Measurements from ENCODE around the gene KLC3.

Gene KLC3

DNA sequence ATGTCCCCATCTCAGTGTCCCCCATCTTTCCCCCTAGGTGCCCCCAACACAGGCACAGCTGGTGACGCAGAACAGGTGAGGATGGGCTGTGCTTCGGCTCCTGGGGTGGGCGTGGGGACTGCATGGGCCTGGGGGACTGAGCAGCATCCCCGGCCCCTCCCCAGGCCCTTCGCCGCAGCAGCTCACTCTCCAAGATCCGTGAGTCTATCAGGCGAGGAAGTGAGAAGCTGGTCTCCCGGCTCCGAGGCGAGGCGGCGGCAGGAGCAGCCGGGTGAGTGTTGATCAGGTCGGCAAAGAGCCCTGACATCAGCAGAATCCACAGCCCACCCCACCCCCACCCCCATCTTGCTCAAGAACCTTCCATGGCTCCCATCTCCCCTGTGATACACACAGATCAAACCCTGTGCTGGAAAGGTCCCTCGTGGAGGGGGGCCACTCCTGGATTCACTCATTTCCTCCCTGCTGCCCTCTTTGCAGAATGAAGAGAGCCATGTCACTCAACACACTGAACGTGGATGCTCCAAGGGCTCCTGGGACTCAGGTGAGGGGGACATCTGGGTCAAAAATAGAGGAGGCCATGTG is 10.0 kb downstream of the KLC3 start:
- no peak for ATAC-seq

DNA sequence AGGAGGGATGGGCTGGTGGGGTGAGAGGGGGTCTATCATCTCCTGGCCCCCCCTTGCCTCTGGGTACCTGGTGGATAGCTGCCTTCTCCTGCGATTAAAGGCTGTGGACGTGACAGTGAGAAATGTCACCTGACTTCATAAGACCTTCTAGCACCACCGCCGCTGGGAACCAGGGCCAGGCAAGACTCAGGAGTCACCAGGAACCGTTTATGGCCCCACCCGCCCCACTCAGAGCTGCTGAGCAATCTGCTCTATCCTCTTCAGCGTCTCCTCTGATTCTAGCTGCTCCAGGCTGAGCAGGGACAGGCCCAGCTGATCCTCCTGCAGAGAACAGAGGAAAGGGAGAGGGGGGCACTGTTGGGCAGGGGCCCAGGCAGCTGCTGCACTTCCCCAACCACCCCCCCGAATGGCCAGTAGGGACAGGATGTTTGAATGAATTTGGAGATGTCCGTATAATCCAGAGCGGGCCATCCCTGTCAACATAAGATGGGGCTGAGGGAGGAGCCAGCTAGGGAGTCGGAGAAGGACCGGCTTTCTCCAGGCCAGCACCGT is 10.9 kb downstream of the KLC3 start:
- no peak for ATAC-seq

More for the DNA sequence above, 10.0 kb downstream of the KLC3 start:
- TF ChIP-seq ZNF8 (CRISPR knock-in tag; IDR thresholded peaks at IDR 0.05) (no peak), ZC3H10 (CRISPR knock-in tag; IDR thresholded peaks at IDR 0.05) (no peak), TOX (CRISPR knock-in tag; IDR thresholded peaks at IDR 0.05; ENCODE audit: borderline replicate concordance) (no peak), RARB (CRISPR knock-in tag; IDR thresholded peaks at IDR 0.05) (no peak), ZNF565 (CRISPR knock-in tag; conservative IDR thresholded peaks at IDR 0.05; ENCODE audit: low read depth) (no peak), ISL1 (CRISPR knock-in tag; IDR thresholded peaks at IDR 0.05) (no peak), ESRRG (CRISPR knock-in tag; IDR thresholded peaks at IDR 0.05) (no peak), OSR1 (CRISPR knock-in tag; IDR thresholded peaks at IDR 0.05) (no peak), ZFP3 (CRISPR knock-in tag; IDR thresholded peaks at IDR 0.05) (no peak), CSRNP3 (CRISPR knock-in tag; IDR thresholded peaks at IDR 0.05) (no peak), BACH2 (CRISPR knock-in tag; IDR thresholded peaks at IDR 0.05; ENCODE audit: borderline replicate concordance) (no peak), ZFP30 (CRISPR knock-in tag; IDR thresholded peaks at IDR 0.05) (no peak), GLIS3 (CRISPR knock-in tag; IDR thresholded peaks at IDR 0.05) (no peak), ARNTL (CRISPR knock-in tag; IDR thresholded peaks at IDR 0.05; ENCODE audit: borderline replicate concordance, low read depth) (no peak), SNAI2 (CRISPR knock-in tag; IDR thresholded peaks at IDR 0.05) (no peak), CSDC2 (CRISPR knock-in tag; IDR thresholded peaks at IDR 0.05) (no peak)
- TF ChIP-seq, protein P1, sequence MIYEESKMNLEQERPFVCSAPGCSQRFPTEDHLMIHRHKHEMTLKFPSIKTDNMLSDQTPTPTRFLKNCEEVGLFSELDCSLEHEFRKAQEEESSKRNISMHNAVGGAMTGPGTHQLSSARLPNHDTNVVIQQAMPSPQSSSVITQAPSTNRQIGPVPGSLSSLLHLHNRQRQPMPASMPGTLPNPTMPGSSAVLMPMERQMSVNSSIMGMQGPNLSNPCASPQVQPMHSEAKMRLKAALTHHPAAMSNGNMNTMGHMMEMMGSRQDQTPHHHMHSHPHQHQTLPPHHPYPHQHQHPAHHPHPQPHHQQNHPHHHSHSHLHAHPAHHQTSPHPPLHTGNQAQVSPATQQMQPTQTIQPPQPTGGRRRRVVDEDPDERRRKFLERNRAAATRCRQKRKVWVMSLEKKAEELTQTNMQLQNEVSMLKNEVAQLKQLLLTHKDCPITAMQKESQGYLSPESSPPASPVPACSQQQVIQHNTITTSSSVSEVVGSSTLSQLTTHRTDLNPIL (CRISPR knock-in tag; IDR thresholded peaks at IDR 0.05; ENCODE audit: low read depth) = no peak
- TF ChIP-seq, protein P2, sequence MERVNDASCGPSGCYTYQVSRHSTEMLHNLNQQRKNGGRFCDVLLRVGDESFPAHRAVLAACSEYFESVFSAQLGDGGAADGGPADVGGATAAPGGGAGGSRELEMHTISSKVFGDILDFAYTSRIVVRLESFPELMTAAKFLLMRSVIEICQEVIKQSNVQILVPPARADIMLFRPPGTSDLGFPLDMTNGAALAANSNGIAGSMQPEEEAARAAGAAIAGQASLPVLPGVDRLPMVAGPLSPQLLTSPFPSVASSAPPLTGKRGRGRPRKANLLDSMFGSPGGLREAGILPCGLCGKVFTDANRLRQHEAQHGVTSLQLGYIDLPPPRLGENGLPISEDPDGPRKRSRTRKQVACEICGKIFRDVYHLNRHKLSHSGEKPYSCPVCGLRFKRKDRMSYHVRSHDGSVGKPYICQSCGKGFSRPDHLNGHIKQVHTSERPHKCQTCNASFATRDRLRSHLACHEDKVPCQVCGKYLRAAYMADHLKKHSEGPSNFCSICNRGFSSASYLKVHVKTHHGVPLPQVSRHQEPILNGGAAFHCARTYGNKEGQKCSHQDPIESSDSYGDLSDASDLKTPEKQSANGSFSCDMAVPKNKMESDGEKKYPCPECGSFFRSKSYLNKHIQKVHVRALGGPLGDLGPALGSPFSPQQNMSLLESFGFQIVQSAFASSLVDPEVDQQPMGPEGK (CRISPR knock-in tag; IDR thresholded peaks at IDR 0.05; ENCODE audit: borderline replicate concordance) = no peak
- TF ChIP-seq, protein P3, sequence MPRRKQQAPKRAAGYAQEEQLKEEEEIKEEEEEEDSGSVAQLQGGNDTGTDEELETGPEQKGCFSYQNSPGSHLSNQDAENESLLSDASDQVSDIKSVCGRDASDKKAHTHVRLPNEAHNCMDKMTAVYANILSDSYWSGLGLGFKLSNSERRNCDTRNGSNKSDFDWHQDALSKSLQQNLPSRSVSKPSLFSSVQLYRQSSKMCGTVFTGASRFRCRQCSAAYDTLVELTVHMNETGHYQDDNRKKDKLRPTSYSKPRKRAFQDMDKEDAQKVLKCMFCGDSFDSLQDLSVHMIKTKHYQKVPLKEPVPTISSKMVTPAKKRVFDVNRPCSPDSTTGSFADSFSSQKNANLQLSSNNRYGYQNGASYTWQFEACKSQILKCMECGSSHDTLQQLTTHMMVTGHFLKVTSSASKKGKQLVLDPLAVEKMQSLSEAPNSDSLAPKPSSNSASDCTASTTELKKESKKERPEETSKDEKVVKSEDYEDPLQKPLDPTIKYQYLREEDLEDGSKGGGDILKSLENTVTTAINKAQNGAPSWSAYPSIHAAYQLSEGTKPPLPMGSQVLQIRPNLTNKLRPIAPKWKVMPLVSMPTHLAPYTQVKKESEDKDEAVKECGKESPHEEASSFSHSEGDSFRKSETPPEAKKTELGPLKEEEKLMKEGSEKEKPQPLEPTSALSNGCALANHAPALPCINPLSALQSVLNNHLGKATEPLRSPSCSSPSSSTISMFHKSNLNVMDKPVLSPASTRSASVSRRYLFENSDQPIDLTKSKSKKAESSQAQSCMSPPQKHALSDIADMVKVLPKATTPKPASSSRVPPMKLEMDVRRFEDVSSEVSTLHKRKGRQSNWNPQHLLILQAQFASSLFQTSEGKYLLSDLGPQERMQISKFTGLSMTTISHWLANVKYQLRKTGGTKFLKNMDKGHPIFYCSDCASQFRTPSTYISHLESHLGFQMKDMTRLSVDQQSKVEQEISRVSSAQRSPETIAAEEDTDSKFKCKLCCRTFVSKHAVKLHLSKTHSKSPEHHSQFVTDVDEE (CRISPR knock-in tag; IDR thresholded peaks at IDR 0.05) = no peak

More for the DNA sequence above, 10.9 kb downstream of the KLC3 start:
- TF ChIP-seq BACH2 (CRISPR knock-in tag; IDR thresholded peaks at IDR 0.05; ENCODE audit: borderline replicate concordance) (no peak), ZFP3 (CRISPR knock-in tag; IDR thresholded peaks at IDR 0.05) (no peak), ZNF70 (CRISPR knock-in tag; IDR thresholded peaks at IDR 0.05) (no peak), ZC3H10 (CRISPR knock-in tag; IDR thresholded peaks at IDR 0.05) (no peak), ZNF8 (CRISPR knock-in tag; IDR thresholded peaks at IDR 0.05) (no peak), TOX (CRISPR knock-in tag; IDR thresholded peaks at IDR 0.05; ENCODE audit: borderline replicate concordance) (no peak), CSRNP3 (CRISPR knock-in tag; IDR thresholded peaks at IDR 0.05) (no peak), ARNTL (CRISPR knock-in tag; IDR thresholded peaks at IDR 0.05; ENCODE audit: borderline replicate concordance, low read depth) (no peak), OSR1 (CRISPR knock-in tag; IDR thresholded peaks at IDR 0.05) (no peak)
- TF ChIP-seq, protein P2 (CRISPR knock-in tag; IDR thresholded peaks at IDR 0.05; ENCODE audit: borderline replicate concordance) = no peak

All from SK-N-SH treated with all-trans-retinoic acid at 6 μM for 48 hours (cell line).